Liver (tissue), 9 donors: ENCODE data around the gene LUC7L3. TPM values are rescaled to one million over a fixed set of nuclear protein-coding genes. Genes with fewer than 3 reads are reported as not detected.

Experiments used
- DNase-seq: peaks from one replicate; pipeline ENCODE4 v3.0.0-alpha.2; 2017; ENCODE audit warnings: low spot score
- H3K27ac ChIP-seq, 2 donors: one replicate each; pipeline ENCODE4 v1.7.0; 2013; ENCODE audit warnings: inconsistent platforms in 2 of 2, low read length in 2 of 2, control low read depth in 1 of 2, low read depth in 1 of 2, mild to moderate bottlenecking in 1 of 2
- H3K27me3 ChIP-seq, 4 donors: one replicate each; pipeline versions ENCODE4 v1.6.1 to v1.7.0; 2013; ENCODE audit warnings: low read length in 3 of 4, inconsistent platforms in 1 of 4, mild to moderate bottlenecking in 1 of 4, moderate library complexity in 1 of 4; ENCODE audit not compliant: control insufficient read depth in 4 of 4, insufficient read depth in 4 of 4
- H3K36me3 ChIP-seq, 4 donors: one replicate each; pipeline versions ENCODE4 v1.6.1 to v1.7.0; 2013; ENCODE audit warnings: low read length in 3 of 4, mild to moderate bottlenecking in 3 of 4, low read depth in 1 of 4, moderate library complexity in 1 of 4; ENCODE audit not compliant: control insufficient read depth in 4 of 4, insufficient read depth in 3 of 4
- H3K4me1 ChIP-seq, 4 donors: one replicate each; pipeline versions ENCODE4 v1.6.1 to v1.7.0; 2013; ENCODE audit warnings: low read length in 3 of 4, mild to moderate bottlenecking in 3 of 4, moderate library complexity in 1 of 4; ENCODE audit not compliant: control insufficient read depth in 4 of 4, insufficient read depth in 4 of 4
- H3K4me3 ChIP-seq, 3 donors: one replicate each; pipeline versions ENCODE4 v1.6.1 to v1.7.0; 2013; ENCODE audit warnings: low read length in 3 of 3, control low read depth in 1 of 3, low read depth in 1 of 3, mild to moderate bottlenecking in 1 of 3
- H3K9ac ChIP-seq, 2 donors: one replicate each; pipeline ENCODE4 v1.7.0; 2013; ENCODE audit warnings: low read length in 2 of 2, mild to moderate bottlenecking in 2 of 2, moderate library complexity in 2 of 2, control low read depth in 1 of 2, low read depth in 1 of 2
- H3K9me3 ChIP-seq, 4 donors: one replicate each; pipeline versions ENCODE4 v1.6.1 to v1.7.0; 2013; ENCODE audit warnings: low read length in 3 of 4; ENCODE audit not compliant: control insufficient read depth in 4 of 4
- EGR1 ChIP-seq, 2 donors: IDR thresholded peaks; 2 replicates each; pipeline ENCODE4 v1.6.1; 2016 to 2018; ENCODE audit warnings: antibody characterized with exemption in 2 of 2, low read depth in 2 of 2
- FOXA1 ChIP-seq: IDR thresholded peaks from 2 replicates; pipeline ENCODE4 v1.6.1; 2016; ENCODE audit warnings: antibody characterized with exemption
- FOXA2 ChIP-seq: IDR thresholded peaks from 2 replicates; pipeline ENCODE4 v1.6.1; 2016; ENCODE audit warnings: antibody characterized with exemption
- GABPA ChIP-seq, 2 donors: IDR thresholded peaks in 1 of 2; conservative IDR thresholded peaks in 1 of 2; 2 replicates each; pipeline ENCODE4 v1.6.1; 2016; ENCODE audit warnings: antibody characterized with exemption in 2 of 2, mild to moderate bottlenecking in 1 of 2, moderate library complexity in 1 of 2
- HNF4A ChIP-seq, 2 donors: conservative IDR thresholded peaks; 2 replicates each; pipeline ENCODE4 v1.6.1; 2016; ENCODE audit warnings: antibody characterized with exemption in 2 of 2, mild to moderate bottlenecking in 2 of 2
- HNF4G ChIP-seq: IDR thresholded peaks from 2 replicates; pipeline ENCODE4 v1.6.1; 2016; ENCODE audit warnings: antibody characterized with exemption
- JUND ChIP-seq, 2 donors: IDR thresholded peaks; 2 replicates each; pipeline ENCODE4 v1.6.1; 2016; ENCODE audit warnings: antibody characterized with exemption in 2 of 2
- NR2F2 ChIP-seq: IDR thresholded peaks from 2 replicates; pipeline ENCODE4 v1.6.1; 2016; ENCODE audit warnings: antibody characterized with exemption
- RAD21 ChIP-seq, 2 donors: IDR thresholded peaks; 2 replicates each; pipeline ENCODE4 v1.6.1; 2016; ENCODE audit warnings: antibody characterized with exemption in 2 of 2, mild to moderate bottlenecking in 2 of 2
- RXRA ChIP-seq, 2 donors: IDR thresholded peaks; 2 replicates each; pipeline ENCODE4 v1.6.1; 2017 to 2018; ENCODE audit warnings: antibody characterized with exemption in 2 of 2, mild to moderate bottlenecking in 1 of 2
- SP1 ChIP-seq: IDR thresholded peaks from 2 replicates; pipeline ENCODE4 v1.6.1; 2018; ENCODE audit warnings: antibody characterized with exemption, mild to moderate bottlenecking
- TAF1 ChIP-seq: conservative IDR thresholded peaks from 2 replicates; pipeline ENCODE4 v1.6.1; 2016; ENCODE audit warnings: antibody characterized with exemption, mild to moderate bottlenecking
- YY1 ChIP-seq: IDR thresholded peaks from 2 replicates; pipeline ENCODE4 v1.6.1; 2016; ENCODE audit warnings: antibody characterized with exemption, mild to moderate bottlenecking
- WGBS: extraction: QIAGEN DNeasy Blood & Tissue Kit; methylation state at CpG from one replicate; pipeline ENCODE4 v1.1.7; 2013; 5-methylcytosine and 5-hydroxymethylcytosine counted together
- polyA plus RNA-seq, 2 donors: library from polyadenylated mRNA; stranded (reverse) in 1 of 2; unstranded in 1 of 2; fragments of 200-250 nt in 1 of 2; fragments of >200 nt in 1 of 2; fragmentation: Nextera tagmentation in 1 of 2; extraction: Ambion mirVana in 1 of 2; gene quantifications; one replicate each; pipeline versions ENCODE4 v1.2.1 to v1.2.3, GENCODE V29; 2013 to 2015
- total RNA-seq, 2 donors: library from RNA; depleted of rRNA; stranded (reverse); fragments of >200 nt; gene quantifications; one replicate each; pipeline ENCODE4 v1.2.3, GENCODE V29; 2014
- TF ChIP-seq, protein P1 (sequence below): IDR thresholded peaks from 2 replicates; pipeline ENCODE4 v1.6.1; 2016; ENCODE audit warnings: antibody characterized with exemption, mild to moderate bottlenecking
- TF ChIP-seq, protein P2 (sequence below): IDR thresholded peaks from 2 replicates; pipeline ENCODE4 v1.6.1; 2016; ENCODE audit warnings: antibody characterized with exemption
- TF ChIP-seq, protein P3 (sequence below): fragments of 150-350 bp; IDR thresholded peaks from 2 replicates; pipeline ENCODE4 v1.5.1; 2017; ENCODE audit warnings: improper control_type of control experiment, low read depth, low read length; ENCODE audit not compliant: missing input control
- TF ChIP-seq, protein P4 (sequence below): IDR thresholded peaks from 2 replicates; pipeline ENCODE4 v1.6.1; 2016; ENCODE audit warnings: antibody characterized with exemption
- TF ChIP-seq, protein P5 (sequence below): IDR thresholded peaks from 2 replicates; pipeline ENCODE4 v1.6.1; 2016; ENCODE audit warnings: antibody characterized with exemption
- donor health status: healthy.
- donor health status: healthy.
- donor health status: healthy.
- donor health status: healthy.
- donor health status: healthy.

LUC7L3 gene
- total and polyA plus RNA-seq, 4 donors = 15.5 to 126 (median 26.2) TPM

DNA sequence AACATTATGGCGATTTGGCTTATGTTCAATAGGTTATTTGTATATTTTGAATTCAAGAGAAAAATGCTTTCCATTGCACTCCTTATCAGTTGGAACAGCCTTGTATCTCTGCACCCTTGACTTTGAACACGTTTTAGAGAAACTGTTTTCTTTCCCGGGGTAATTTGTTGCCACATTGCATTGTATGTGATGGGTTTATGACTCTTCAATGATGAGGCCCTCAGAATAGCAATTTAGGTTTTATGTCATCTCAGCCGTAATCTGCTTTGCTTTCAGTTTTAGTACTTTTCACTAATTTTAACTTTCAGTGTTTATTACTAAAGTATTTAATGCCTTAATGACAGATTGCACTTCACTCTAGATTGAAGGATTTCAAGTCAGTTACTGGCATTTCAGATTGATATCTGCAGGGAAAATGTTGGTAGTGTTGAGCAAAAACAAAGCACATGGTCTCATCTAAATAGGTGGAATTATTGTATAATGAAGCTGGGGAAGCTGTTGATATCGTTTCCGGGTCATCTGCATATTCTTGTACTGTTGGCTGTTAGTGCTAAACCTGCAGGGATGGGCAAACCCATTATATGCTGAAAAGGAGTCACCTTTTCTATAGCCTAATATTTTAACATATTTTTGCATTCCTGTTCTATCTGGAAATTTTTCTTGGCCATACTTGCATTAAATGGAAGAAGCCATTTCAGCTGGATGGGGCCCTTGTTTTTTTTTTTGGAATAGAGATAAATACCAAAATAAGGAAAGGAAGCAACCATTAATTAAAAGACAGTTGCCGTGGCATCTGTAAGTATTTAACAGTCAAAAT, 2.0 kb downstream of the LUC7L3 start:
- DNase-seq = no peak
- TF ChIP-seq, protein P1, sequence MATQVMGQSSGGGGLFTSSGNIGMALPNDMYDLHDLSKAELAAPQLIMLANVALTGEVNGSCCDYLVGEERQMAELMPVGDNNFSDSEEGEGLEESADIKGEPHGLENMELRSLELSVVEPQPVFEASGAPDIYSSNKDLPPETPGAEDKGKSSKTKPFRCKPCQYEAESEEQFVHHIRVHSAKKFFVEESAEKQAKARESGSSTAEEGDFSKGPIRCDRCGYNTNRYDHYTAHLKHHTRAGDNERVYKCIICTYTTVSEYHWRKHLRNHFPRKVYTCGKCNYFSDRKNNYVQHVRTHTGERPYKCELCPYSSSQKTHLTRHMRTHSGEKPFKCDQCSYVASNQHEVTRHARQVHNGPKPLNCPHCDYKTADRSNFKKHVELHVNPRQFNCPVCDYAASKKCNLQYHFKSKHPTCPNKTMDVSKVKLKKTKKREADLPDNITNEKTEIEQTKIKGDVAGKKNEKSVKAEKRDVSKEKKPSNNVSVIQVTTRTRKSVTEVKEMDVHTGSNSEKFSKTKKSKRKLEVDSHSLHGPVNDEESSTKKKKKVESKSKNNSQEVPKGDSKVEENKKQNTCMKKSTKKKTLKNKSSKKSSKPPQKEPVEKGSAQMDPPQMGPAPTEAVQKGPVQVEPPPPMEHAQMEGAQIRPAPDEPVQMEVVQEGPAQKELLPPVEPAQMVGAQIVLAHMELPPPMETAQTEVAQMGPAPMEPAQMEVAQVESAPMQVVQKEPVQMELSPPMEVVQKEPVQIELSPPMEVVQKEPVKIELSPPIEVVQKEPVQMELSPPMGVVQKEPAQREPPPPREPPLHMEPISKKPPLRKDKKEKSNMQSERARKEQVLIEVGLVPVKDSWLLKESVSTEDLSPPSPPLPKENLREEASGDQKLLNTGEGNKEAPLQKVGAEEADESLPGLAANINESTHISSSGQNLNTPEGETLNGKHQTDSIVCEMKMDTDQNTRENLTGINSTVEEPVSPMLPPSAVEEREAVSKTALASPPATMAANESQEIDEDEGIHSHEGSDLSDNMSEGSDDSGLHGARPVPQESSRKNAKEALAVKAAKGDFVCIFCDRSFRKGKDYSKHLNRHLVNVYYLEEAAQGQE = no peak
- TF ChIP-seq GABPA (IDR thresholded peaks at IDR 0.05 in 1 of 2, conservative IDR thresholded peaks at IDR 0.05 in 1 of 2) = peak; percentile 22 to 62
- no peak for TF ChIP-seq SP1
- TF ChIP-seq, protein P2, sequence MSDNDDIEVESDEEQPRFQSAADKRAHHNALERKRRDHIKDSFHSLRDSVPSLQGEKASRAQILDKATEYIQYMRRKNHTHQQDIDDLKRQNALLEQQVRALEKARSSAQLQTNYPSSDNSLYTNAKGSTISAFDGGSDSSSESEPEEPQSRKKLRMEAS = peak; percentile 20
- TF ChIP-seq YY1 = peak; percentile 9

DNA sequence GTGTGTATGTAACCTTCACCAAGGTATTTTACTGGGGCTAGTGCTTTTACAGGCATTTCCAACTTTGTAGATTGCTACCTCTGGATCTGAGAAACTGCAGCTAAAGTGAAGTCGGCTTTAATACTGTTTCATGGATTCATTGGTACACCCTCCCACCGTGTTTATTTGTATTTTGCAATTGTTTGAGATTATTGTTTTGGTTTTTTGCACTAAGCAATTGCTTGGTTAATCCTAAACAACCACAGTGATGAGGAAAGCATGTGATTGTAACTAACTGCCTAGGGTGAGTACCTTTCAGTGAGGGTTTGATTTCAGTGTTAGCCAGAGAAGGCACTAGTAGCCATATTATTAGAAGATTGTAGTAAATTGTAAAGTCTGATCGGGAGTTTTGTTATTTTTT, 3.3 kb downstream of the LUC7L3 start:
- WGBS = 20% methylated on average over 3 of the region's 3 CpGs
- no peak overlapping the region for H3K4me3 ChIP-seq
- H3K9ac ChIP-seq = peak overlapping the region in 1 of 2 donors; percentile 23
- DNase-seq = no peak
- no peak overlapping the region for H3K27ac ChIP-seq
- TF ChIP-seq FOXA2 (no peak), JUND (IDR thresholded peaks at IDR 0.05) (no peak), EGR1 (IDR thresholded peaks at IDR 0.05; ENCODE audit: low read depth in 2 of 2) (no peak), RXRA (IDR thresholded peaks at IDR 0.05) (no peak), FOXA1 (no peak), HNF4G (no peak), GABPA (IDR thresholded peaks at IDR 0.05 in 1 of 2, conservative IDR thresholded peaks at IDR 0.05 in 1 of 2) (no peak), HNF4A (conservative IDR thresholded peaks at IDR 0.05) (no peak), TAF1 (no peak), NR2F2 (no peak), YY1 (no peak), SP1 (no peak), RAD21 (IDR thresholded peaks at IDR 0.05) (no peak)
- TF ChIP-seq, protein P2 = no peak
- TF ChIP-seq, protein P1 = no peak
- TF ChIP-seq, protein P3, sequence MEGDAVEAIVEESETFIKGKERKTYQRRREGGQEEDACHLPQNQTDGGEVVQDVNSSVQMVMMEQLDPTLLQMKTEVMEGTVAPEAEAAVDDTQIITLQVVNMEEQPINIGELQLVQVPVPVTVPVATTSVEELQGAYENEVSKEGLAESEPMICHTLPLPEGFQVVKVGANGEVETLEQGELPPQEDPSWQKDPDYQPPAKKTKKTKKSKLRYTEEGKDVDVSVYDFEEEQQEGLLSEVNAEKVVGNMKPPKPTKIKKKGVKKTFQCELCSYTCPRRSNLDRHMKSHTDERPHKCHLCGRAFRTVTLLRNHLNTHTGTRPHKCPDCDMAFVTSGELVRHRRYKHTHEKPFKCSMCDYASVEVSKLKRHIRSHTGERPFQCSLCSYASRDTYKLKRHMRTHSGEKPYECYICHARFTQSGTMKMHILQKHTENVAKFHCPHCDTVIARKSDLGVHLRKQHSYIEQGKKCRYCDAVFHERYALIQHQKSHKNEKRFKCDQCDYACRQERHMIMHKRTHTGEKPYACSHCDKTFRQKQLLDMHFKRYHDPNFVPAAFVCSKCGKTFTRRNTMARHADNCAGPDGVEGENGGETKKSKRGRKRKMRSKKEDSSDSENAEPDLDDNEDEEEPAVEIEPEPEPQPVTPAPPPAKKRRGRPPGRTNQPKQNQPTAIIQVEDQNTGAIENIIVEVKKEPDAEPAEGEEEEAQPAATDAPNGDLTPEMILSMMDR = no peak
- TF ChIP-seq, protein P4, sequence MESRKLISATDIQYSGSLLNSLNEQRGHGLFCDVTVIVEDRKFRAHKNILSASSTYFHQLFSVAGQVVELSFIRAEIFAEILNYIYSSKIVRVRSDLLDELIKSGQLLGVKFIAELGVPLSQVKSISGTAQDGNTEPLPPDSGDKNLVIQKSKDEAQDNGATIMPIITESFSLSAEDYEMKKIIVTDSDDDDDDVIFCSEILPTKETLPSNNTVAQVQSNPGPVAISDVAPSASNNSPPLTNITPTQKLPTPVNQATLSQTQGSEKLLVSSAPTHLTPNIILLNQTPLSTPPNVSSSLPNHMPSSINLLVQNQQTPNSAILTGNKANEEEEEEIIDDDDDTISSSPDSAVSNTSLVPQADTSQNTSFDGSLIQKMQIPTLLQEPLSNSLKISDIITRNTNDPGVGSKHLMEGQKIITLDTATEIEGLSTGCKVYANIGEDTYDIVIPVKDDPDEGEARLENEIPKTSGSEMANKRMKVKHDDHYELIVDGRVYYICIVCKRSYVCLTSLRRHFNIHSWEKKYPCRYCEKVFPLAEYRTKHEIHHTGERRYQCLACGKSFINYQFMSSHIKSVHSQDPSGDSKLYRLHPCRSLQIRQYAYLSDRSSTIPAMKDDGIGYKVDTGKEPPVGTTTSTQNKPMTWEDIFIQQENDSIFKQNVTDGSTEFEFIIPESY = no peak
- TF ChIP-seq, protein P5, sequence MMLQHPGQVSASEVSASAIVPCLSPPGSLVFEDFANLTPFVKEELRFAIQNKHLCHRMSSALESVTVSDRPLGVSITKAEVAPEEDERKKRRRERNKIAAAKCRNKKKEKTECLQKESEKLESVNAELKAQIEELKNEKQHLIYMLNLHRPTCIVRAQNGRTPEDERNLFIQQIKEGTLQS = no peak
- no peaks in the 10 kb centered on the region for H3K36me3 ChIP-seq
- no peaks in the 10 kb centered on the region for H3K9me3 ChIP-seq
- H3K4me1 ChIP-seq = peaks cover 16 to 59% (median 51%) of the 10 kb centered on the region in 4 donors
- no peaks in the 10 kb centered on the region for H3K27me3 ChIP-seq

More for the DNA sequence above, 2.0 kb downstream of the LUC7L3 start:
- peaks cover 12 to 50% (median 41%) of the 10 kb centered on the region in 4 donors for H3K4me1 ChIP-seq
- H3K36me3 ChIP-seq = no peaks in the 10 kb centered on the region
- H3K27me3 ChIP-seq = no peaks in the 10 kb centered on the region
- H3K27ac ChIP-seq = peak overlapping the region; percentile 41 to 99
- peak overlapping the region; percentile 82 to 95 (median 92) for H3K4me3 ChIP-seq
- WGBS = 7% methylated on average over 7 of the region's 7 CpGs
- H3K9ac ChIP-seq = peak overlapping the region in 1 of 2 donors; percentile 99
- H3K9me3 ChIP-seq = no peaks in the 10 kb centered on the region
